ENCODE measurements around the gene FSTL4. TPM values are rescaled to one million over a fixed set of nuclear protein-coding genes. Genes with fewer than 3 reads are reported as not detected.

Gene FSTL4
- polyA plus RNA-seq, 3 donors: 0.42 to 1.2 (median 0.94) TPM

GRCh38 chr5:133368916-133369783 is 243.2 kb downstream of the FSTL4 start:
- no peak for DNase-seq (ENCODE audit: extremely low read depth in 1 of 11, low read depth in 9 of 11, low spot score in 4 of 11)

GRCh38 chr5:133367984-133368383 is 244.4 kb downstream of the FSTL4 start:
- peak in 3 of 11 donors; percentile 26 to 39 (median 36) for DNase-seq (ENCODE audit: extremely low read depth in 1 of 11, low read depth in 9 of 11, low spot score in 4 of 11)

GRCh38 chr5:133367071-133367786 is 245.1 kb downstream of the FSTL4 start:
- DNase-seq (ENCODE audit: extremely low read depth in 1 of 11, low read depth in 9 of 11, low spot score in 4 of 11): no peak

- no peak for DNase-seq (ENCODE audit: extremely low read depth in 1 of 11, low read depth in 9 of 11, low spot score in 4 of 11)
These were observed 245.9 kb downstream of the FSTL4 start for GRCh38 chr5:133366438-133366837.

- DNase-seq (ENCODE audit: extremely low read depth in 1 of 11, low read depth in 9 of 11, low spot score in 4 of 11): no peak
These were observed 246.6 kb downstream of the FSTL4 start for GRCh38 chr5:133365738-133366137.

- peak in 10 of 11 donors; percentile 52 to 77 (median 65) for DNase-seq (ENCODE audit: extremely low read depth in 1 of 11, low read depth in 9 of 11, low spot score in 4 of 11)
These were observed 247.2 kb downstream of the FSTL4 start for GRCh38 chr5:133364936-133365707.

- DNase-seq (ENCODE audit: extremely low read depth in 1 of 11, low read depth in 9 of 11, low spot score in 4 of 11): no peak
These were observed 248.3 kb downstream of the FSTL4 start for GRCh38 chr5:133363807-133364587.

GRCh38 chr5:133362438-133362837 is 249.9 kb downstream of the FSTL4 start:
- DNase-seq (ENCODE audit: extremely low read depth in 1 of 11, low read depth in 9 of 11, low spot score in 4 of 11): no peak

GRCh38 chr5:133361922-133362321 is 250.4 kb downstream of the FSTL4 start:
- DNase-seq (ENCODE audit: extremely low read depth in 1 of 11, low read depth in 9 of 11, low spot score in 4 of 11): no peak

GRCh38 chr5:133360693-133361472 is 251.5 kb downstream of the FSTL4 start:
- peak; percentile 56 to 84 (median 70) for DNase-seq (ENCODE audit: extremely low read depth in 1 of 11, low read depth in 9 of 11, low spot score in 4 of 11)

- no peak for DNase-seq (ENCODE audit: extremely low read depth in 1 of 11, low read depth in 9 of 11, low spot score in 4 of 11)
These were observed 252.5 kb downstream of the FSTL4 start for GRCh38 chr5:133359861-133360260.

GRCh38 chr5:133358271-133358670 is 254.1 kb downstream of the FSTL4 start:
- DNase-seq (ENCODE audit: extremely low read depth in 1 of 11, low read depth in 9 of 11, low spot score in 4 of 11): no peak

- no peak for DNase-seq (ENCODE audit: extremely low read depth in 1 of 11, low read depth in 9 of 11, low spot score in 4 of 11)
These were observed 254.6 kb downstream of the FSTL4 start for GRCh38 chr5:133357758-133358157.

- no peak for DNase-seq (ENCODE audit: extremely low read depth in 1 of 11, low read depth in 9 of 11, low spot score in 4 of 11)
These were observed 255.3 kb downstream of the FSTL4 start for GRCh38 chr5:133356984-133357421.

GRCh38 chr5:133356396-133356983 is 255.9 kb downstream of the FSTL4 start:
- DNase-seq (ENCODE audit: extremely low read depth in 1 of 11, low read depth in 9 of 11, low spot score in 4 of 11): no peak

GRCh38 chr5:133354323-133355185 is 257.8 kb downstream of the FSTL4 start:
- DNase-seq (ENCODE audit: extremely low read depth in 1 of 11, low read depth in 9 of 11, low spot score in 4 of 11): no peak

GRCh38 chr5:133353741-133354140 is 258.6 kb downstream of the FSTL4 start:
- DNase-seq (ENCODE audit: extremely low read depth in 1 of 11, low read depth in 9 of 11, low spot score in 4 of 11): peak in 1 of 11 donors; percentile 28

Data from renal cortex interstitium (tissue), 11 donors.